Mucosa of rectum (tissue), 2 donors: ENCODE data around the gene LPO.

Source experiments
- H3K27ac ChIP-seq, 2 donors: one replicate each; pipeline ENCODE4 v1.7.0; 2013; ENCODE audit warnings: inconsistent platforms in 2 of 2, low read depth in 2 of 2, low read length in 2 of 2
- H3K27me3 ChIP-seq, 2 donors: one replicate each; pipeline ENCODE4 v1.7.0; 2013; ENCODE audit warnings: low read length in 2 of 2; ENCODE audit not compliant: control insufficient read depth in 2 of 2, insufficient read depth in 2 of 2
- H3K36me3 ChIP-seq, 2 donors: one replicate each; pipeline ENCODE4 v1.7.0; 2013; ENCODE audit warnings: low read length in 2 of 2; ENCODE audit not compliant: control insufficient read depth in 2 of 2, insufficient read depth in 2 of 2
- H3K4me1 ChIP-seq, 2 donors: one replicate each; pipeline ENCODE4 v1.7.0; 2013; ENCODE audit warnings: low read length in 2 of 2, mild to moderate bottlenecking in 1 of 2; ENCODE audit not compliant: control insufficient read depth in 2 of 2, insufficient read depth in 2 of 2
- H3K4me3 ChIP-seq, 2 donors: one replicate each; pipeline ENCODE4 v1.7.0; 2013; ENCODE audit warnings: low read length in 2 of 2
- H3K9ac ChIP-seq, 2 donors: one replicate each; pipeline ENCODE4 v1.7.0; 2013; ENCODE audit warnings: low read length in 2 of 2, low read depth in 1 of 2, mild to moderate bottlenecking in 1 of 2
- H3K9me3 ChIP-seq, 2 donors: one replicate each; pipeline ENCODE4 v1.7.0; 2013; ENCODE audit warnings: low read length in 2 of 2; ENCODE audit not compliant: control insufficient read depth in 2 of 2
- donor health status: healthy.
- donor health status: Normal muscosa, but diverticular disease.

LPO gene

GRCh38 chr17:58204796-58205195 is 33.6 kb upstream of the LPO start:
- Histone ChIP-seq H3K9me3 (no peaks in the 10 kb centered on the region), H3K27me3 (no peaks in the 10 kb centered on the region), H3K27ac (no peak overlapping the region), H3K36me3 (peaks cover 9 to 24% of the 10 kb centered on the region in 2 donors), H3K4me1 (no peaks in the 10 kb centered on the region), H3K4me3 (no peak overlapping the region), H3K9ac (no peak overlapping the region)

GRCh38 chr17:58205936-58206335 is 32.4 kb upstream of the LPO start:
- Histone ChIP-seq H3K36me3 (peaks cover 17 to 36% of the 10 kb centered on the region in 2 donors), H3K9ac (no peak overlapping the region), H3K4me3 (no peak overlapping the region), H3K9me3 (no peaks in the 10 kb centered on the region), H3K27ac (no peak overlapping the region), H3K4me1 (no peaks in the 10 kb centered on the region), H3K27me3 (no peaks in the 10 kb centered on the region)

GRCh38 chr17:58207451-58207850 is 30.9 kb upstream of the LPO start:
- no peak overlapping the region for H3K4me3 ChIP-seq
- no peaks in the 10 kb centered on the region for H3K4me1 ChIP-seq
- no peaks in the 10 kb centered on the region for H3K27me3 ChIP-seq
- H3K36me3 ChIP-seq: peaks cover 23 to 43% of the 10 kb centered on the region in 2 donors
- no peaks in the 10 kb centered on the region for H3K9me3 ChIP-seq
- H3K9ac ChIP-seq: no peak overlapping the region
- H3K27ac ChIP-seq: no peak overlapping the region

- Histone ChIP-seq H3K4me3 (no peak overlapping the region), H3K36me3 (peaks cover 23 to 51% of the 10 kb centered on the region in 2 donors), H3K9ac (no peak overlapping the region), H3K9me3 (no peaks in the 10 kb centered on the region), H3K27ac (no peak overlapping the region), H3K4me1 (no peaks in the 10 kb centered on the region), H3K27me3 (no peaks in the 10 kb centered on the region)
Measured at GRCh38 chr17:58208344-58208743, 30.0 kb upstream of the LPO start.

GRCh38 chr17:58210922-58211321 is 27.5 kb upstream of the LPO start:
- no peak overlapping the region for H3K4me3 ChIP-seq
- peaks cover 23 to 66% of the 10 kb centered on the region in 2 donors for H3K36me3 ChIP-seq
- H3K4me1 ChIP-seq: no peaks in the 10 kb centered on the region
- H3K27ac ChIP-seq: no peak overlapping the region
- no peak overlapping the region for H3K9ac ChIP-seq
- no peaks in the 10 kb centered on the region for H3K27me3 ChIP-seq
- H3K9me3 ChIP-seq: no peaks in the 10 kb centered on the region

GRCh38 chr17:58215685-58216084 is 22.7 kb upstream of the LPO start:
- Histone ChIP-seq H3K9ac (no peak overlapping the region), H3K4me1 (peaks cover 3 to 6% of the 10 kb centered on the region in 2 donors), H3K9me3 (no peaks in the 10 kb centered on the region), H3K27me3 (no peaks in the 10 kb centered on the region), H3K27ac (no peak overlapping the region), H3K4me3 (no peak overlapping the region), H3K36me3 (peaks cover 8 to 37% of the 10 kb centered on the region in 2 donors)

GRCh38 chr17:58217766-58218165 is 20.6 kb upstream of the LPO start:
- H3K36me3 ChIP-seq: peaks cover 0 to 24% of the 10 kb centered on the region in 2 donors
- no peak overlapping the region for H3K27ac ChIP-seq
- H3K27me3 ChIP-seq: no peaks in the 10 kb centered on the region
- no peaks in the 10 kb centered on the region for H3K9me3 ChIP-seq
- H3K4me1 ChIP-seq: peaks cover 3 to 6% of the 10 kb centered on the region in 2 donors
- H3K4me3 ChIP-seq: no peak overlapping the region
- H3K9ac ChIP-seq: no peak overlapping the region

- no peaks in the 10 kb centered on the region for H3K9me3 ChIP-seq
- peak within 1 kb of the TSS; percentile 29 to 77 for H3K27ac ChIP-seq
- H3K27me3 ChIP-seq: no peaks in the 10 kb centered on the region
- H3K36me3 ChIP-seq: peaks cover 0 to 12% of the 10 kb centered on the region in 2 donors
- peak within 1 kb of the TSS; percentile 85 to 98 for H3K4me3 ChIP-seq
- H3K4me1 ChIP-seq: peaks cover 3 to 6% of the 10 kb centered on the region in 2 donors
- H3K9ac ChIP-seq: peak within 1 kb of the TSS; percentile 77 to 90
Measured at GRCh38 chr17:58219007-58219788, 19.2 kb upstream of the LPO start, which contains the start of gene MKS1. Gene MKS1 (minus strand): TSS chr17:58219255. CDS start chr17:58219230, 25 bp downstream.

- Histone ChIP-seq H3K27ac (peak overlapping the region; percentile 6 to 77), H3K4me3 (peak overlapping the region; percentile 85 to 98), H3K4me1 (peaks cover 3 to 6% of the 10 kb centered on the region in 2 donors), H3K36me3 (peaks cover 0 to 8% of the 10 kb centered on the region in 2 donors), H3K27me3 (no peaks in the 10 kb centered on the region), H3K9ac (peak overlapping the region in 1 of 2 donors; percentile 77), H3K9me3 (no peaks in the 10 kb centered on the region)
Measured at GRCh38 chr17:58219789-58220183, 18.6 kb upstream of the LPO start.

GRCh38 chr17:58224315-58224714 is 14.1 kb upstream of the LPO start:
- H3K27ac ChIP-seq: no peak overlapping the region
- H3K9ac ChIP-seq: no peak overlapping the region
- peaks cover 0 to 2% of the 10 kb centered on the region in 2 donors for H3K27me3 ChIP-seq
- H3K4me3 ChIP-seq: no peak overlapping the region
- no peaks in the 10 kb centered on the region for H3K9me3 ChIP-seq
- H3K36me3 ChIP-seq: no peaks in the 10 kb centered on the region
- peaks cover 0 to 3% of the 10 kb centered on the region in 2 donors for H3K4me1 ChIP-seq
